H1 (cell line): Measurements from ENCODE around the gene NFASC. TPM values are rescaled to one million over a fixed set of nuclear protein-coding genes. Genes with fewer than 3 reads are reported as not detected.

Experiments used
- CTCF ChIA-PET: fragments of 300-600 bp; sonication (Branson Sonifier 250); formaldehyde crosslinking; loops from one replicate; lab custom pipeline; 2021; ENCODE audit not compliant: partially characterized antibody; lab: Charles Lee
- POLR2A ChIA-PET: fragments of 300-600 bp; sonication (Branson Sonifier 250); formaldehyde crosslinking; loops from one replicate; lab custom pipeline; 2021; ENCODE audit warnings: inconsistent platforms; ENCODE audit not compliant: partially characterized antibody; lab: Charles Lee
- DNase-seq, 2 experiments: peaks; one replicate each; pipeline versions ENCODE4 v3.0.0 to v3.0.0-alpha.2; 2010 to 2022; ENCODE audit warnings: low spot score in 2 of 2, low read depth in 1 of 2, mixed read lengths in 1 of 2
- FAIRE-seq: peaks from 2 replicates; lab custom pipeline; 2011; peaks lifted over from hg19 to GRCh38; lab: Jason Lieb, UNC
- H2AFZ ChIP-seq: 2 replicates; pipeline ENCODE4 v1.8.1; 2012; ENCODE audit warnings: low read length, inconsistent platforms
- H2AK5ac ChIP-seq: 2 replicates; pipeline ENCODE4 v1.6.1; 2013; ENCODE audit warnings: low read depth, low read length
- H2BK120ac ChIP-seq: replicated peaks from 2 replicates; pipeline ENCODE3; 2013; ENCODE audit warnings: low read depth, low read length, inconsistent platforms
- H2BK12ac ChIP-seq: 2 replicates; pipeline ENCODE4 v1.6.1; 2013; ENCODE audit warnings: low read depth, low read length
- H2BK15ac ChIP-seq: 2 replicates; pipeline ENCODE4 v1.6.1; 2013; ENCODE audit warnings: low read length
- H2BK20ac ChIP-seq: 2 replicates; pipeline ENCODE4 v1.6.1; 2013; ENCODE audit warnings: low read length
- H2BK5ac ChIP-seq: 2 replicates; pipeline ENCODE4 v1.6.1; 2013; ENCODE audit warnings: low read depth, low read length
- H3K14ac ChIP-seq: 2 replicates; pipeline ENCODE4 v1.6.1; 2013; ENCODE audit warnings: inconsistent platforms; ENCODE audit not compliant: insufficient read length
- H3K18ac ChIP-seq: 2 replicates; pipeline ENCODE4 v1.6.1; 2013; ENCODE audit warnings: low read length; ENCODE audit errors: extremely low read depth
- H3K23ac ChIP-seq: 2 replicates; pipeline ENCODE4 v1.6.1; 2013; ENCODE audit warnings: inconsistent platforms; ENCODE audit not compliant: insufficient read length
- H3K23me2 ChIP-seq: 2 replicates; pipeline ENCODE4 v1.6.1; 2013; ENCODE audit warnings: low read depth, low read length
- H3K27ac ChIP-seq: 2 replicates; pipeline ENCODE4 v1.6.1; 2011; ENCODE audit warnings: low read depth, low read length, inconsistent platforms
- H3K27me3 ChIP-seq, 4 experiments: replicated peaks in 1 of 4; 1 replicate in 1 of 4; 2 replicates in 3 of 4; pipeline versions ENCODE4 v1.6.1 to v1.8.1; 2011 to 2013; ENCODE audit warnings: low read length in 3 of 4, mild to moderate bottlenecking in 3 of 4, inconsistent platforms in 2 of 4, mixed read lengths in 2 of 4, moderate library complexity in 1 of 4; ENCODE audit not compliant: control insufficient read depth in 3 of 4, insufficient read depth in 3 of 4; ENCODE audit errors: extremely low read depth in 1 of 4
- H3K36me3 ChIP-seq, 4 experiments: 2 replicates each; pipeline versions ENCODE4 v1.6.1 to v1.8.1; 2011 to 2013; ENCODE audit warnings: mild to moderate bottlenecking in 4 of 4, low read length in 3 of 4, moderate library complexity in 2 of 4, control low read depth in 1 of 4, inconsistent platforms in 1 of 4; ENCODE audit not compliant: insufficient read depth in 4 of 4, control insufficient read depth in 2 of 4
- H3K4ac ChIP-seq: replicated peaks from 2 replicates; pipeline ENCODE3; 2013; ENCODE audit warnings: low read length, low read depth, mixed read lengths, inconsistent platforms; ENCODE audit not compliant: insufficient read length
- H3K4me1 ChIP-seq, 4 experiments: replicated peaks in 1 of 4; 1 replicate in 1 of 4; 2 replicates in 3 of 4; pipeline versions ENCODE4 v1.6.1 to v1.8.1; 2011 to 2013; ENCODE audit warnings: low read length in 3 of 4, inconsistent platforms in 2 of 4, mixed read lengths in 1 of 4; ENCODE audit not compliant: insufficient read depth in 4 of 4, control insufficient read depth in 3 of 4
- H3K4me2 ChIP-seq, 2 experiments: 2 replicates each; pipeline versions ENCODE4 v1.6.1 to v1.8.1; 2011 to 2013; ENCODE audit warnings: low read depth in 2 of 2, low read length in 2 of 2, control low read depth in 1 of 2, inconsistent platforms in 1 of 2, mild to moderate bottlenecking in 1 of 2; ENCODE audit not compliant: insufficient read depth in 1 of 2
- H3K4me3 ChIP-seq, 4 experiments: fragments of 200-600, 300-600 bp in 1 of 4; sonication (generic), shearing (Covaris generic), sonication (Bioruptor Twin) in 1 of 4; 2 replicates each; pipeline versions ENCODE4 v1.5.1 to v1.8.1; 2011 to 2016; ENCODE audit warnings: low read length in 4 of 4, low read depth in 3 of 4, control low read depth in 2 of 4, inconsistent platforms in 2 of 4, mild to moderate bottlenecking in 2 of 4, mixed read lengths in 1 of 4, moderate library complexity in 1 of 4; ENCODE audit not compliant: insufficient read depth in 2 of 4; ENCODE audit errors: extremely low read depth in 1 of 4
- H3K56ac ChIP-seq: replicated peaks from 2 replicates; pipeline ENCODE3; 2013; ENCODE audit warnings: low read depth, mild to moderate bottlenecking, mixed read lengths, low read length, inconsistent platforms; ENCODE audit not compliant: insufficient read length
- H3K79me1 ChIP-seq: 2 replicates; pipeline ENCODE4 v1.6.1; 2013; ENCODE audit warnings: low read depth, low read length, control low read depth
- H3K79me2 ChIP-seq, 2 experiments: 2 replicates each; pipeline versions ENCODE4 v1.6.1 to v1.8.1; 2012 to 2013; ENCODE audit warnings: low read length in 2 of 2, mild to moderate bottlenecking in 2 of 2, inconsistent platforms in 1 of 2; ENCODE audit not compliant: insufficient read depth in 2 of 2, control insufficient read depth in 1 of 2
- H3K9ac ChIP-seq, 4 experiments: replicated peaks in 1 of 4; 1 replicate in 1 of 4; 2 replicates in 3 of 4; pipeline versions ENCODE4 v1.6.1 to v1.8.1; 2011 to 2013; ENCODE audit warnings: low read depth in 3 of 4, low read length in 3 of 4, control low read depth in 2 of 4, mild to moderate bottlenecking in 2 of 4, moderate library complexity in 2 of 4, inconsistent platforms in 1 of 4; ENCODE audit errors: extremely low read depth in 1 of 4
- H3K9me3 ChIP-seq, 2 experiments: 2 replicates each; pipeline versions ENCODE4 v1.6.1 to v1.8.1; 2012 to 2013; ENCODE audit warnings: mild to moderate bottlenecking in 2 of 2, moderate library complexity in 2 of 2, control low read depth in 1 of 2, inconsistent platforms in 1 of 2, low read depth in 1 of 2, low read length in 1 of 2, mixed read lengths in 1 of 2; ENCODE audit not compliant: insufficient read depth in 2 of 2
- H4K20me1 ChIP-seq, 2 experiments: replicated peaks in 1 of 2; 2 replicates each; pipeline versions ENCODE3 to v1.8.1; 2011 to 2013; ENCODE audit warnings: inconsistent platforms in 2 of 2, low read length in 2 of 2, mild to moderate bottlenecking in 1 of 2; ENCODE audit not compliant: insufficient read depth in 2 of 2, control insufficient read depth in 1 of 2
- H4K5ac ChIP-seq: 2 replicates; pipeline ENCODE4 v1.6.1; 2013; ENCODE audit warnings: low read length, low read depth, mixed read lengths, inconsistent platforms; ENCODE audit not compliant: insufficient read length
- H4K8ac ChIP-seq: 2 replicates; pipeline ENCODE4 v1.8.0; 2013; ENCODE audit warnings: mild to moderate bottlenecking, moderate library complexity, low read length, inconsistent platforms; ENCODE audit not compliant: insufficient read depth; ENCODE audit errors: extremely low read depth
- H4K91ac ChIP-seq: replicated peaks from 2 replicates; pipeline ENCODE3; 2013; ENCODE audit warnings: low read length, mixed read lengths, inconsistent platforms; ENCODE audit not compliant: insufficient read length
- BACH1 ChIP-seq: IDR thresholded peaks from 2 replicates; pipeline ENCODE4 v1.6.1; 2012; ENCODE audit warnings: low read length, improper control_type of control experiment
- CEBPB ChIP-seq: IDR thresholded peaks from 2 replicates; pipeline ENCODE4 v1.6.1; 2012; ENCODE audit warnings: low read depth, low read length
- GTF2F1 ChIP-seq: IDR thresholded peaks from 2 replicates; pipeline ENCODE4 v1.6.1; 2012; ENCODE audit warnings: low read depth, low read length, improper control_type of control experiment, borderline replicate concordance
- KDM1A ChIP-seq: fragments of 200-600, 300-600 bp; sonication (generic); IDR thresholded peaks from 2 replicates; pipeline ENCODE4 v1.7.1; 2016; ENCODE audit warnings: mild to moderate bottlenecking, low read length, borderline replicate concordance
- RAD21 ChIP-seq, 2 experiments: IDR thresholded peaks in 1 of 2; conservative IDR thresholded peaks in 1 of 2; 2 replicates each; pipeline ENCODE4 v1.6.1; 2011; ENCODE audit warnings: low read depth in 2 of 2, low read length in 2 of 2, improper control_type of control experiment in 1 of 2, inconsistent platforms in 1 of 2, mild to moderate bottlenecking in 1 of 2, moderate library complexity in 1 of 2
- SUZ12 ChIP-seq: fragments of 200-600 bp; sonication (generic); IDR thresholded peaks from 2 replicates; pipeline ENCODE4 v1.6.1; 2012; ENCODE audit warnings: mild to moderate bottlenecking, inconsistent platforms, low read length, moderate library complexity, mixed read lengths
- TAF1 ChIP-seq: IDR thresholded peaks from 2 replicates; pipeline ENCODE4 v1.6.1; 2011; ENCODE audit warnings: mild to moderate bottlenecking, low read depth, low read length
- WGBS, 2 experiments: shearing (Covaris generic) in 1 of 2; methylation state at CpG; one replicate each; pipeline versions ENCODE4 v1.1.6 to v1.1.7; 2013 to 2015; ENCODE audit warnings: low lambda C conversion rate in 2 of 2, mixed read lengths in 2 of 2, inconsistent platforms in 1 of 2, low coverage in 1 of 2, missing lambda C conversion rate in 1 of 2; ENCODE audit not compliant: insufficient replicate concordance in 2 of 2, insufficient coverage in 1 of 2, insufficient read length in 1 of 2; ENCODE audit errors: extremely low coverage in 1 of 2, missing lambda C conversion rate in 1 of 2; 5-methylcytosine and 5-hydroxymethylcytosine counted together
- polyA plus RNA-seq, 7 experiments: library from polyadenylated mRNA; depleted of rRNA in 3 of 7; stranded (reverse) in 5 of 7; unstranded in 2 of 7; fragments of >200 nt in 5 of 7; fragments of 200-250 nt in 2 of 7; gene quantifications; 1 replicate in 5 of 7; 2 replicates in 1 of 7; 4 replicates in 1 of 7; pipeline versions ENCODE4 v1.2.1 to v1.2.3, GENCODE V29; 2011 to 2013; ENCODE audit warnings: missing spikeins in 2 of 7, mixed read lengths in 2 of 7
- total RNA-seq: library from RNA; stranded (reverse); fragmentation: NEBNext Ultra II Directional; extraction: Animal tissue kit (Norgen Biotek cat#: 25700); gene quantifications from 2 replicates; pipeline ENCODE4 v1.2.1, GENCODE V29; 2021
- TF ChIP-seq, protein P1 (sequence below), 3 experiments: IDR thresholded peaks; 1 replicate in 2 of 3; 2 replicates in 1 of 3; pipeline versions ENCODE4 v1.5.1 to v1.6.1; 2011; ENCODE audit warnings: low read length in 3 of 3, mild to moderate bottlenecking in 3 of 3, inconsistent platforms in 2 of 3, low read depth in 1 of 3, moderate library complexity in 1 of 3; ENCODE audit not compliant: insufficient read depth in 1 of 3; ENCODE audit errors: control extremely low read depth in 1 of 3
- TF ChIP-seq, protein P2 (sequence below): IDR thresholded peaks from 2 replicates; pipeline ENCODE4 v1.6.1; 2012; ENCODE audit warnings: inconsistent platforms
- TF ChIP-seq, protein P3 (sequence below): IDR thresholded peaks from 2 replicates; pipeline ENCODE4 v1.6.1; 2012; ENCODE audit warnings: inconsistent platforms

Gene NFASC
- total and polyA plus RNA-seq, 2 of the 8 experiments (the other 6 are each of a cell fraction or from before 2014, with no cell fraction given): 5.0 to 15.2 TPM

DNA sequence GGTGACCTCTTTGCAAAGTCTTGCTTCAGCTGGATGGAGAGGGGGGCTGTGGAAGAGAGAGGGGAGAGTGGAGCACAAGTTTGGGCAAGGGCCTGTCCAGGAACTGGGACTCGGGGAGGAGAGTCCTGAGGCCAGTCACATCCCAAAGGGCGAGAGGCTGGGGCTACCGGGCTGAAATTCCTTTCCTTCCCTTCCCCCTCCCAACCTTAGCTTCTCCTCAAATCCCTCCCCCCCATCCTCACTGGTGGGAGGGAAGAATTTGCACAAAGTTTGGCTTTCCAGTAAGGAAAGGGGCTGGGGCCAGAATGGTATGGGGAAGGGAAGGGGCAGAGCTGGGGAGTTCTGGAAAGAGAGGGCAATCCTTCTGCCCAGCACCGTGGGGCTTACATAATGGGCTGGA lies 173.2 kb downstream of the NFASC start:
- H2BK120ac ChIP-seq: no peak overlapping the region
- TF ChIP-seq GTF2F1 (no peak), KDM1A (no peak), RAD21 (IDR thresholded peaks at IDR 0.05 in 1 of 2, conservative IDR thresholded peaks at IDR 0.05 in 1 of 2; ENCODE audit: low read depth in 2 of 2, low read length in 2 of 2) (no peak), BACH1 (no peak), TAF1 (no peak), SUZ12 (no peak), CEBPB (no peak)
- TF ChIP-seq, protein P1, sequence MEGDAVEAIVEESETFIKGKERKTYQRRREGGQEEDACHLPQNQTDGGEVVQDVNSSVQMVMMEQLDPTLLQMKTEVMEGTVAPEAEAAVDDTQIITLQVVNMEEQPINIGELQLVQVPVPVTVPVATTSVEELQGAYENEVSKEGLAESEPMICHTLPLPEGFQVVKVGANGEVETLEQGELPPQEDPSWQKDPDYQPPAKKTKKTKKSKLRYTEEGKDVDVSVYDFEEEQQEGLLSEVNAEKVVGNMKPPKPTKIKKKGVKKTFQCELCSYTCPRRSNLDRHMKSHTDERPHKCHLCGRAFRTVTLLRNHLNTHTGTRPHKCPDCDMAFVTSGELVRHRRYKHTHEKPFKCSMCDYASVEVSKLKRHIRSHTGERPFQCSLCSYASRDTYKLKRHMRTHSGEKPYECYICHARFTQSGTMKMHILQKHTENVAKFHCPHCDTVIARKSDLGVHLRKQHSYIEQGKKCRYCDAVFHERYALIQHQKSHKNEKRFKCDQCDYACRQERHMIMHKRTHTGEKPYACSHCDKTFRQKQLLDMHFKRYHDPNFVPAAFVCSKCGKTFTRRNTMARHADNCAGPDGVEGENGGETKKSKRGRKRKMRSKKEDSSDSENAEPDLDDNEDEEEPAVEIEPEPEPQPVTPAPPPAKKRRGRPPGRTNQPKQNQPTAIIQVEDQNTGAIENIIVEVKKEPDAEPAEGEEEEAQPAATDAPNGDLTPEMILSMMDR (IDR thresholded peaks at IDR 0.05; ENCODE audit: control extremely low read depth in 1 of 3, insufficient read depth in 1 of 3, low read depth in 1 of 3, low read length in 3 of 3): no peak
- TF ChIP-seq, protein P2, sequence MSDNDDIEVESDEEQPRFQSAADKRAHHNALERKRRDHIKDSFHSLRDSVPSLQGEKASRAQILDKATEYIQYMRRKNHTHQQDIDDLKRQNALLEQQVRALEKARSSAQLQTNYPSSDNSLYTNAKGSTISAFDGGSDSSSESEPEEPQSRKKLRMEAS: no peak
- TF ChIP-seq, protein P3, sequence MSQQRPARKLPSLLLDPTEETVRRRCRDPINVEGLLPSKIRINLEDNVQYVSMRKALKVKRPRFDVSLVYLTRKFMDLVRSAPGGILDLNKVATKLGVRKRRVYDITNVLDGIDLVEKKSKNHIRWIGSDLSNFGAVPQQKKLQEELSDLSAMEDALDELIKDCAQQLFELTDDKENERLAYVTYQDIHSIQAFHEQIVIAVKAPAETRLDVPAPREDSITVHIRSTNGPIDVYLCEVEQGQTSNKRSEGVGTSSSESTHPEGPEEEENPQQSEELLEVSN: no peak

More for the DNA sequence above, 173.2 kb downstream of the NFASC start:
- Histone ChIP-seq H3K9ac (no peak overlapping the region), H3K4me2 (peak overlapping the region; percentile 57 to 90), H4K8ac (no peak overlapping the region), H4K91ac (no peak overlapping the region), H2BK12ac (peak overlapping the region; percentile 43; the same call in 1 of the 2 replicates), H3K56ac (no peak overlapping the region), H2AK5ac (no peak overlapping the region), H3K27ac (no peak overlapping the region), H3K23ac (no peak overlapping the region), H2AFZ (no peak overlapping the region), H3K79me1 (no peaks in the 10 kb centered on the region), H3K4me3 (peak overlapping the region in 1 of 4 experiments; percentile 56; a peak in 1 of 8 replicates), H3K18ac (no peak overlapping the region), H2BK5ac (no peak overlapping the region), H3K9me3 (no peaks in the 10 kb centered on the region), H3K23me2 (peaks cover 3% of the 10 kb centered on the region; the same call in 1 of the 2 replicates), H2BK20ac (no peak overlapping the region), H3K4me1 (peaks cover 13 to 27% (median 16%) of the 10 kb centered on the region in 4 experiments), H3K27me3 (peaks cover 0 to 32% (median 18%) of the 10 kb centered on the region in 4 experiments; a peak in 5 of 7 replicates), H3K14ac (no peak overlapping the region), H3K79me2 (no peaks in the 10 kb centered on the region), H3K36me3 (no peaks in the 10 kb centered on the region), H4K5ac (no peak overlapping the region), H2BK15ac (no peak overlapping the region), H3K4ac (no peak overlapping the region), H4K20me1 (peaks cover 0 to 1% of the 10 kb centered on the region in 2 experiments)
- no peak for FAIRE-seq
- CTCF ChIA-PET: interaction anchor here (0.7 to 2.2 kb wide), 6 partner anchors 10 to 56 kb away, joined by 3 to 12 read pairs (median 3); no protein-coding TSS in a partner anchor
- POLR2A ChIA-PET: interaction anchor here (0.9 to 1.3 kb wide), 4 partner anchors 9 to 52 kb away, joined by 3 read pairs; no protein-coding TSS in a partner anchor
- DNase-seq: no peak
- 55% methylated on average over 2 of the region's 4 CpGs; no CpG with 5 or more reads in 1 of the 2 experiments for whole genome bisulfite sequencing, 2 experiments
